B cell (primary cell): ENCODE results near the gene TOMM7. TPM values are rescaled to one million over a fixed set of nuclear protein-coding genes. Genes with fewer than 3 reads are reported as not detected.

Experiments
- ATAC-seq: fragments of 200-7000 bp; cut with Tn5 transposase; one replicate; pipeline ENCODE4 v1.10.0; 2021; ENCODE audit warnings: low read depth, mild to moderate bottlenecking, moderate number of reproducible peaks, moderate library complexity
- CTCF ChIA-PET: fragments of 350-600 bp; sonication (Branson Sonifier 250); formaldehyde crosslinking; loops from one replicate; lab custom pipeline; 2021; ENCODE audit warnings: antibody characterized with exemption, inconsistent platforms; lab: Charles Lee
- POLR2A ChIA-PET: fragments of 350-600 bp; sonication (Branson Sonifier 250); formaldehyde crosslinking; loops from one replicate; lab custom pipeline; 2021; ENCODE audit warnings: antibody characterized with exemption; lab: Charles Lee
- DNase-seq: peaks from one replicate; pipeline ENCODE4 v3.0.0; 2013
- H2AFZ ChIP-seq: 2 replicates; pipeline ENCODE4 v1.6.1; 2012; ENCODE audit warnings: mild to moderate bottlenecking, low read depth, low read length; ENCODE audit not compliant: insufficient read depth, poor library complexity, severe bottlenecking
- H3K27ac ChIP-seq, 2 donors: 1 replicate in 1 of 2; 2 replicates in 1 of 2; pipeline ENCODE4 v1.5.1; 2012 to 2013; ENCODE audit warnings: low read length in 2 of 2, mild to moderate bottlenecking in 2 of 2, moderate library complexity in 1 of 2
- H3K27me3 ChIP-seq, 4 experiments: fragments of 200-600 bp in 1 of 4; sonication (generic) in 1 of 4; replicated peaks in 1 of 4; 1 replicate in 2 of 4; 2 replicates in 2 of 4; pipeline versions ENCODE4 v1.6.1 to v1.7.0; 2013 to 2016; ENCODE audit warnings: low read length in 3 of 4, mild to moderate bottlenecking in 2 of 4, mixed read lengths in 1 of 4, moderate library complexity in 1 of 4; ENCODE audit not compliant: insufficient read depth in 4 of 4, control insufficient read depth in 3 of 4; ENCODE audit errors: control extremely low read depth in 1 of 4
- H3K36me3 ChIP-seq, 2 experiments: replicated peaks in 1 of 2; 1 replicate in 1 of 2; 2 replicates in 1 of 2; pipeline versions ENCODE4 v1.6.1 to v1.7.1; 2013; ENCODE audit warnings: low read length in 1 of 2; ENCODE audit not compliant: insufficient read depth in 2 of 2, control insufficient read depth in 1 of 2; ENCODE audit errors: control extremely low read depth in 1 of 2, extremely low read depth in 1 of 2
- H3K4me1 ChIP-seq, 2 donors: fragments of 200-600 bp in 1 of 2; sonication (generic) in 1 of 2; 1 replicate in 1 of 2; 2 replicates in 1 of 2; pipeline versions ENCODE4 v1.5.1 to v1.6.1; 2013 to 2017; ENCODE audit warnings: low read length in 2 of 2; ENCODE audit not compliant: control insufficient read depth in 2 of 2, insufficient read depth in 2 of 2
- H3K4me2 ChIP-seq: replicated peaks from 2 replicates; pipeline ENCODE3; 2012; ENCODE audit warnings: mild to moderate bottlenecking, low read depth, low read length; ENCODE audit not compliant: poor library complexity, severe bottlenecking
- H3K4me3 ChIP-seq, 5 experiments: fragments of 200-600 bp in 1 of 5; sonication (generic) in 1 of 5; 1 replicate in 3 of 5; 2 replicates in 2 of 5; pipeline versions ENCODE4 v1.5.1 to v1.7.0; 2011 to 2016; ENCODE audit warnings: low read length in 4 of 5, mild to moderate bottlenecking in 4 of 5, low read depth in 2 of 5, control low read depth in 1 of 5, moderate library complexity in 1 of 5; ENCODE audit not compliant: insufficient read depth in 1 of 5; ENCODE audit errors: control extremely low read depth in 1 of 5, extremely low read depth in 1 of 5
- H3K79me2 ChIP-seq: fragments of 200-600 bp; sonication (generic); one replicate; pipeline ENCODE4 v1.6.0; 2016; ENCODE audit warnings: low read length; ENCODE audit not compliant: control insufficient read depth, insufficient read depth
- H3K9ac ChIP-seq: fragments of 200-600 bp; sonication (generic); 2 replicates; pipeline ENCODE4 v1.6.1; 2017; ENCODE audit warnings: mild to moderate bottlenecking, low read length, moderate library complexity
- H3K9me3 ChIP-seq, 3 donors: one replicate each; pipeline versions ENCODE4 v1.6.1 to v1.7.1; 2013; ENCODE audit warnings: low read length in 2 of 3; ENCODE audit not compliant: control insufficient read depth in 2 of 3, insufficient read depth in 1 of 3; ENCODE audit errors: control extremely low read depth in 1 of 3
- H4K20me1 ChIP-seq: 2 replicates; pipeline ENCODE4 v1.6.0; 2012; ENCODE audit warnings: mild to moderate bottlenecking, low read length; ENCODE audit not compliant: insufficient read depth, control insufficient read depth, poor library complexity, severe bottlenecking
- H3K27ac Mint-ChIP-seq: one replicate; pipeline ENCODE4 v1.8.0; 2021; ENCODE audit warnings: mixed read lengths
- H3K27me3 Mint-ChIP-seq: one replicate; pipeline ENCODE4 v1.8.0; 2021; ENCODE audit warnings: mixed read lengths
- H3K4me1 Mint-ChIP-seq: one replicate; pipeline ENCODE4 v1.8.0; 2021; ENCODE audit warnings: mixed read lengths
- H3K4me3 Mint-ChIP-seq: one replicate; pipeline ENCODE4 v1.8.0; 2021; ENCODE audit warnings: mixed read lengths
- H3K9me3 Mint-ChIP-seq: one replicate; pipeline ENCODE4 v1.8.0; 2022; ENCODE audit warnings: mixed read lengths; ENCODE audit not compliant: insufficient read depth
- CTCF ChIP-seq: fragments of 200-600 bp; IDR thresholded peaks from one replicate; pipeline ENCODE4 v1.8.0; 2022; ENCODE audit warnings: antibody characterized with exemption, mild to moderate bottlenecking
- EZH2 ChIP-seq: IDR thresholded peaks from 2 replicates; pipeline ENCODE4 v1.6.1; 2012; ENCODE audit warnings: borderline replicate concordance, low read depth, mild to moderate bottlenecking, moderate library complexity, low read length; ENCODE audit not compliant: insufficient read depth, poor library complexity, severe bottlenecking
- WGBS: methylation state at CpG from one replicate; pipeline ENCODE4 v1.1.5; 2013; ENCODE audit warnings: missing lambda C conversion rate; ENCODE audit not compliant: insufficient coverage; 5-methylcytosine and 5-hydroxymethylcytosine counted together
- intact Hi-C: fragments of 100-400 bp; cut with micrococcal nuclease; formaldehyde crosslinking; loops from one replicate; pipeline ENCODE4 v1.10.0; 2022
- polyA plus RNA-seq: library from polyadenylated mRNA; depleted of rRNA; stranded (reverse); fragments of >200 nt; gene quantifications from 2 replicates; pipeline ENCODE4 v1.2.3, GENCODE V29; 2012
- total RNA-seq, 2 donors: library from RNA; stranded (reverse); fragments of 120-200 nt in 1 of 2; gene quantifications; 1 replicate in 1 of 2; 2 replicates in 1 of 2; pipeline versions ENCODE4 v1.2.3 to v1.2.4, GENCODE V29; 2013 to 2022

TOMM7 gene
- total and polyA plus RNA-seq, 2 donors (not counting 1 experiment from before 2014, with no cell fraction given): 276 to 437 TPM

GRCh38 chr7:22842383-22842941 is 19.8 kb upstream of the TOMM7 start:
- intact Hi-C loops: no loop called here
- CTCF ChIA-PET: no interaction called here
- POLR2A ChIA-PET: no interaction called here
- TF ChIP-seq EZH2 (no peak), CTCF (no peak)
- Histone ChIP-seq H2AFZ (peak overlapping the region; percentile 22), H3K9ac (no peak overlapping the region), H4K20me1 (no peaks in the 10 kb centered on the region), H3K27ac (no peak overlapping the region), H3K36me3 (no peaks in the 10 kb centered on the region), H3K27me3 (no peaks in the 10 kb centered on the region), H3K4me1 (no peaks in the 10 kb centered on the region), H3K79me2 (no peaks in the 10 kb centered on the region), H3K4me3 (no peak overlapping the region), H3K9me3 (no peaks in the 10 kb centered on the region), H3K4me2 (no peak overlapping the region)
- H3K9me3 Mint-ChIP-seq: no peaks in the 10 kb centered on the region
- H3K4me1 Mint-ChIP-seq: no peaks in the 10 kb centered on the region
- no peak overlapping the region for H3K4me3 Mint-ChIP-seq
- no peak for ATAC-seq
- no peak for DNase-seq
- no peak overlapping the region for H3K27ac Mint-ChIP-seq
- H3K27me3 Mint-ChIP-seq: peaks cover 11% of the 10 kb centered on the region
- WGBS: 80% methylated on average over 5 of the region's 6 CpGs

DNA sequence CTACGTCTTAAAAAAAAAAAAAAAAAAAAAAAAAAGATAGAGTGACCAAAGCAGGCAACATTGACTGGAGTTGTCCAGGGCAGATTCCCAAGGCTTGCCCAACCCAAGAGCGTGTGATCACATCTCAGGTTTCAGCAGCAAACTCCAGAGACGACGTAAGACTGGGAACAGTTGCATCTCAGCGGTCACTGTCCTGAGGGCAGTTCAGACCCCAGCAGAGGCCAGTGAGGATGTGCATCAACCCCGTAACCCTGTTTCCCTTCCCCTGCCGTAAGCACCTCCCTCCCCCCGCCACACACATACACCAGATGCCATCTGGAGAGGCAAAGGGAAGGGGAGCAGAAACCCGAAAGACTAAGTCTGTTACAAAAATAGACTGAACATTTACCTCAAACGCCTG is 19.3 kb upstream of the TOMM7 start:
- no peaks in the 10 kb centered on the region for H3K36me3 ChIP-seq
- H3K27me3 ChIP-seq: no peaks in the 10 kb centered on the region
- H2AFZ ChIP-seq: peak overlapping the region; percentile 22
- H3K27me3 Mint-ChIP-seq: peaks cover 11% of the 10 kb centered on the region
- ChIA-PET CTCF (no interaction called here), POLR2A (no interaction called here)
- no peak for TF ChIP-seq EZH2
- no peak for TF ChIP-seq CTCF
- WGBS: 71% methylated on average over 8 of the region's 10 CpGs
- H3K9ac ChIP-seq: no peak overlapping the region
- no peak overlapping the region for H3K4me3 ChIP-seq
- no peak for DNase-seq
- H3K9me3 ChIP-seq: no peaks in the 10 kb centered on the region
- H3K4me1 ChIP-seq: no peaks in the 10 kb centered on the region
- no peak overlapping the region for H3K27ac Mint-ChIP-seq
- H3K27ac ChIP-seq: no peak overlapping the region
- H3K4me2 ChIP-seq: no peak overlapping the region
- H3K9me3 Mint-ChIP-seq: no peaks in the 10 kb centered on the region
- no peaks in the 10 kb centered on the region for H4K20me1 ChIP-seq
- no peak overlapping the region for H3K4me3 Mint-ChIP-seq
- intact Hi-C loops: no loop called here
- H3K4me1 Mint-ChIP-seq: no peaks in the 10 kb centered on the region
- ATAC-seq: no peak
- no peaks in the 10 kb centered on the region for H3K79me2 ChIP-seq
